ENCODE data around the gene ZBTB33.

DNA sequence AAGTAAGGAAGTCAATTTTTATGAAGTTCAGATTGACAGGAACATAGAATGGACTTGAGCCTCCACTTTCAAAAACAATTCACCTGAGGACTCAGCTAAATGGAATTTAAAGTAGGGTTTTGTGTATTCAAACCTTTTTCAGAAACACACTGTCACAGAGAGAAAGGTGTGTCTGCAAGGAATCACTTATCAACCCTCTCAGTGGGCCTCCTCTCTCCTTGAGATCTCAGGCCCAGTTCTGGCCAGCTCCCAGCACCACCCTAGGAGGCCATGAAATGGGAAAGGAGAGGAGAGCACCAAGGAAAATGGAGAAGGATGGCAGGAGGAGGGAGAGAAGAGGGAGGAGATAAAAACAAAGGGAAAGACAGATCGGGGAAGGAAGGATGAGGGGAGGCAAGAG, 32.1 kb downstream of the ZBTB33 start:
- TF ChIP-seq, protein P1, sequence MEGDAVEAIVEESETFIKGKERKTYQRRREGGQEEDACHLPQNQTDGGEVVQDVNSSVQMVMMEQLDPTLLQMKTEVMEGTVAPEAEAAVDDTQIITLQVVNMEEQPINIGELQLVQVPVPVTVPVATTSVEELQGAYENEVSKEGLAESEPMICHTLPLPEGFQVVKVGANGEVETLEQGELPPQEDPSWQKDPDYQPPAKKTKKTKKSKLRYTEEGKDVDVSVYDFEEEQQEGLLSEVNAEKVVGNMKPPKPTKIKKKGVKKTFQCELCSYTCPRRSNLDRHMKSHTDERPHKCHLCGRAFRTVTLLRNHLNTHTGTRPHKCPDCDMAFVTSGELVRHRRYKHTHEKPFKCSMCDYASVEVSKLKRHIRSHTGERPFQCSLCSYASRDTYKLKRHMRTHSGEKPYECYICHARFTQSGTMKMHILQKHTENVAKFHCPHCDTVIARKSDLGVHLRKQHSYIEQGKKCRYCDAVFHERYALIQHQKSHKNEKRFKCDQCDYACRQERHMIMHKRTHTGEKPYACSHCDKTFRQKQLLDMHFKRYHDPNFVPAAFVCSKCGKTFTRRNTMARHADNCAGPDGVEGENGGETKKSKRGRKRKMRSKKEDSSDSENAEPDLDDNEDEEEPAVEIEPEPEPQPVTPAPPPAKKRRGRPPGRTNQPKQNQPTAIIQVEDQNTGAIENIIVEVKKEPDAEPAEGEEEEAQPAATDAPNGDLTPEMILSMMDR (IDR thresholded peaks at IDR 0.05): no peak
- TF ChIP-seq POLR2A (IDR thresholded peaks at IDR 0.05): no peak
